Thymus (tissue), 11 donors: Measurements from ENCODE around the gene MSGN1. TPM values are rescaled to one million over a fixed set of nuclear protein-coding genes. Genes with fewer than 3 reads are reported as not detected.
"Not testable (repeated sequence)": the region's sequence is repeated elsewhere in the genome, so short reads cannot be mapped to it uniquely, and the experiment has no call there.

Experiments used
- DNase-seq, 9 donors: peaks; one replicate each; pipeline ENCODE4 v3.0.0-alpha.2; 2013; ENCODE audit warnings: low spot score in 9 of 9, low read depth in 6 of 9, missing footprints in 1 of 9
- H3K27ac ChIP-seq, 2 donors: one replicate each; pipeline ENCODE4 v1.5.1; 2013; ENCODE audit warnings: control low read depth in 1 of 2, low read depth in 1 of 2, low read length in 1 of 2, mild to moderate bottlenecking in 1 of 2, moderate library complexity in 1 of 2
- H3K27me3 ChIP-seq, 2 donors: one replicate each; pipeline ENCODE4 v1.5.1; 2013; ENCODE audit warnings: low read length in 1 of 2; ENCODE audit not compliant: control insufficient read depth in 2 of 2, insufficient read depth in 1 of 2
- H3K36me3 ChIP-seq, 2 donors: one replicate each; pipeline ENCODE4 v1.5.1; 2013; ENCODE audit warnings: low read length in 1 of 2, mild to moderate bottlenecking in 1 of 2, moderate library complexity in 1 of 2; ENCODE audit not compliant: control insufficient read depth in 2 of 2, insufficient read depth in 2 of 2
- H3K4me1 ChIP-seq, 2 donors: one replicate each; pipeline ENCODE4 v1.5.1; 2013; ENCODE audit warnings: low read length in 2 of 2; ENCODE audit not compliant: control insufficient read depth in 2 of 2, insufficient read depth in 2 of 2
- H3K4me3 ChIP-seq, 2 donors: one replicate each; pipeline ENCODE4 v1.5.1; 2013; ENCODE audit warnings: low read length in 2 of 2, control low read depth in 1 of 2, mild to moderate bottlenecking in 1 of 2
- H3K9me3 ChIP-seq, 2 donors: one replicate each; pipeline ENCODE4 v1.5.1; 2013; ENCODE audit warnings: low read length in 1 of 2, mild to moderate bottlenecking in 1 of 2; ENCODE audit not compliant: control insufficient read depth in 2 of 2, insufficient read depth in 1 of 2
- WGBS: extraction: QIAGEN DNeasy Blood & Tissue Kit; methylation state at CpG from one replicate; pipeline ENCODE4 v1.1.7; 2013; 5-methylcytosine and 5-hydroxymethylcytosine counted together
- polyA plus RNA-seq: library from polyadenylated mRNA; stranded (reverse); fragments of 200-250 nt; gene quantifications from one replicate; pipeline ENCODE4 v1.2.3, GENCODE V29; 2013
- total RNA-seq: library from RNA; stranded (reverse); fragments of 120-200 nt; gene quantifications from one replicate; pipeline ENCODE4 v1.2.4, GENCODE V29; 2013
- donor health status: healthy.

Gene MSGN1
- total and polyA plus RNA-seq, 2 donors = not detected

GRCh38 chr2:17815468-17816184 lies 634 bp upstream of the MSGN1 start:
- DNase-seq = no peak
- Histone ChIP-seq H3K4me1 (no peaks in the 10 kb centered on the region), H3K27me3 (no peaks in the 10 kb centered on the region), H3K27ac (peak overlapping the region in 1 of 2 donors; percentile 14), H3K9me3 (no peaks in the 10 kb centered on the region), H3K4me3 (no peak overlapping the region), H3K36me3 (no peaks in the 10 kb centered on the region)
- 92% methylated on average over 8 of the region's 8 CpGs for WGBS

GRCh38 chr2:17818235-17818815 lies 2.1 kb downstream of the MSGN1 start:
- H3K27me3 ChIP-seq = no peaks in the 10 kb centered on the region
- no peak overlapping the region for H3K4me3 ChIP-seq
- peaks cover 0 to 10% of the 10 kb centered on the region in 2 donors for H3K4me1 ChIP-seq
- no peak overlapping the region for H3K27ac ChIP-seq
- H3K9me3 ChIP-seq = no peaks in the 10 kb centered on the region
- WGBS = 63% methylated on average over 2 of the region's 2 CpGs
- DNase-seq = no peak
- H3K36me3 ChIP-seq = no peaks in the 10 kb centered on the region

- no peak for DNase-seq
- Histone ChIP-seq H3K4me3 (no peak overlapping the region), H3K36me3 (no peaks in the 10 kb centered on the region), H3K27me3 (no peaks in the 10 kb centered on the region), H3K9me3 (no peaks in the 10 kb centered on the region), H3K27ac (no peak overlapping the region), H3K4me1 (peaks cover 0 to 10% of the 10 kb centered on the region in 2 donors)
- 95% methylated on average over 3 of the region's 3 CpGs for WGBS
Measured at GRCh38 chr2:17821080-17821479, 4.8 kb downstream of the MSGN1 start.

- H3K27ac ChIP-seq = peak overlapping the region; percentile 19 to 37
- DNase-seq = peak in 2 of 9 donors; percentile 8 to 32
- H3K4me3 ChIP-seq = no peak overlapping the region
- peaks cover 0 to 10% of the 10 kb centered on the region in 2 donors for H3K4me1 ChIP-seq
- H3K27me3 ChIP-seq = no peaks in the 10 kb centered on the region
- WGBS = 52% methylated on average over 7 of the region's 7 CpGs
- no peaks in the 10 kb centered on the region for H3K36me3 ChIP-seq
- no peaks in the 10 kb centered on the region for H3K9me3 ChIP-seq
Measured at GRCh38 chr2:17821535-17822444, 5.5 kb downstream of the MSGN1 start.

- peaks cover 0 to 10% of the 10 kb centered on the region in 2 donors for H3K4me1 ChIP-seq
- H3K9me3 ChIP-seq = no peaks in the 10 kb centered on the region
- H3K36me3 ChIP-seq = no peaks in the 10 kb centered on the region
- peak overlapping the region in 1 of 2 donors; percentile 37 for H3K27ac ChIP-seq
- no peaks in the 10 kb centered on the region for H3K27me3 ChIP-seq
- WGBS = 82% methylated on average over 4 of the region's 4 CpGs
- H3K4me3 ChIP-seq = no peak overlapping the region
- no peak for DNase-seq
Measured at GRCh38 chr2:17822445-17823117, 6.3 kb downstream of the MSGN1 start.

- not testable (repeated sequence) for DNase-seq, H3K27me3 ChIP-seq, H3K9me3 ChIP-seq, H3K36me3 ChIP-seq, H3K27ac ChIP-seq, H3K4me3 ChIP-seq
- peaks cover 0 to 10% of the 10 kb centered on the region in 2 donors for H3K4me1 ChIP-seq
- whole genome bisulfite sequencing = 95% methylated on average over 4 of the region's 4 CpGs
Measured at GRCh38 chr2:17823646-17824045, 7.4 kb downstream of the MSGN1 start.

- Histone ChIP-seq H3K9me3 (no peaks in the 10 kb centered on the region), H3K4me3 (no peak overlapping the region), H3K27ac (no peak overlapping the region), H3K27me3 (peaks cover 3 to 19% of the 10 kb centered on the region in 2 donors), H3K36me3 (no peaks in the 10 kb centered on the region), H3K4me1 (peaks cover 2 to 8% of the 10 kb centered on the region in 2 donors)
- DNase-seq = no peak
- 92% methylated on average over 5 of the region's 5 CpGs for WGBS
Measured at GRCh38 chr2:17827316-17827715, 11.1 kb downstream of the MSGN1 start.

- Histone ChIP-seq H3K27ac (no peak overlapping the region), H3K4me1 (peaks cover 2 to 3% of the 10 kb centered on the region in 2 donors), H3K9me3 (no peaks in the 10 kb centered on the region), H3K27me3 (peaks cover 3 to 19% of the 10 kb centered on the region in 2 donors), H3K36me3 (no peaks in the 10 kb centered on the region), H3K4me3 (no peak overlapping the region)
- no peak for DNase-seq
- WGBS = over 99% methylated on average over 2 of the region's 2 CpGs
Measured at GRCh38 chr2:17827785-17828184, 11.5 kb downstream of the MSGN1 start.
